ENCODE measurements around the gene TET3.
A peak's percentile ranks its signal among the peaks of the same experiment; 100 is the strongest.

The TET3 gene

DNA sequence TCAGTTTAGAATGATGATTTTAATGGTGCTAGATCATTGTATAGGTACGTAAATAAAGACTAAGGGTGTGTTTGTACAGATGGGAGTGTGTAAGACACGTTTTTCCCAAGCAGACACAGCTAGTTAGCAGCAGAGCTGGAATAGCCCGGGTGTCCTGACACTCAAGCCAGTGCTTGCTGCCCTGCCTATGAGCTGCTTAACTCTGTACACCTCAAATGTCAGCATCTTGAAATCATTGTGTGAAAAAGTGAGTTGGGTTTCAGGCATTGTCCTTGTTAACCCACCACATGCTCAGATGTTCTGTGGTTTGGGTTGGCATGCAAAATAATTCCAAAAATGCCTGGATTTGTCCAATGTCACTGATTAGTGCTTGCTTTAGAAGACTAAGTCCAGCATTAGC, 13.0 kb upstream of the TET3 start:
- FAIRE-seq, result no peak
- TF ChIP-seq POLR2A (IDR thresholded peaks at IDR 0.05; ENCODE audit: low read depth, low read length), result no peak
- DNase-seq (ENCODE audit: insufficient read length, low spot score), result no peak

DNA sequence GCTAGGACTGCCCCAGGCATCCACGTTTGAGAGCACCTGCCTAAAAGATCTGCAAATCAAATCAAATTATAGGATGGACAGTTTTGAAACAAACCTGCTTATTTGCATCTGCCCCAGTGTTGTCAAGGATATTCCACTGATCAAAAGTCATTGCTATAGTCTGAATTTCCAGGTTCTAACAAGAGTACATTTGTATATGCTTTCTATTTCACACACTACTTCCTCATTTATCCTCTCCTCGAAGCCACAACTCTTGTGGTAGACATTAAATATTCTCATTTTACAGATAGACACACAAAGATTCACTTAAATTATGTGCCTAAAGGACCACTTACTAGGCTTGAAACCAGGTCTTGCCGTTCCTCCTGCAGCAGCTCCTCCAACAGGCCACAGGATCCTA, 11.9 kb upstream of the TET3 start:
- no peak for FAIRE-seq

DNA sequence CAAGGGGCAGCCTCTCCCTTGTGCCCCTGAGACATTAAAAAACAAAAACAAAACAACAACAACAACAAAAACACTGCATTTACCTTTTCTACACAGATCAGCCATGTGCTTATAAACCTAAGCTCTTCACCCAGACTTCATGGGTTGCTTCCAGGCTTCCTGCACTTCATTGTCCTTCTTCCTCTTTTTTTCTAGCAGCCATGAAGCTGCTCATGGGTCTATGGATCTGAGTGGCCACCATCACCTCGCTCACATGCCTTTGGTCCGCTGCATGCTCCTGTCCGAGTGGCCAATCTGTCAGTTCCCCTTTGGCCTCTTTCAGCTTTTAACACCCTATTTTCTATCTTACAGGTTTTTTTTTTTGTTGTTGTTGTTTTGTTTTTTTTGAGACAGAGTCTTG, 9.0 kb upstream of the TET3 start:
- DNase-seq (ENCODE audit: insufficient read length, low spot score) (no peak), FAIRE-seq (no peak)
- TF ChIP-seq POLR2A (IDR thresholded peaks at IDR 0.05; ENCODE audit: low read depth, low read length), result no peak

More for the DNA sequence above, 11.9 kb upstream of the TET3 start:
- TF ChIP-seq POLR2A (IDR thresholded peaks at IDR 0.05; ENCODE audit: low read depth, low read length), result no peak
- DNase-seq (ENCODE audit: insufficient read length, low spot score), result no peak

DNA sequence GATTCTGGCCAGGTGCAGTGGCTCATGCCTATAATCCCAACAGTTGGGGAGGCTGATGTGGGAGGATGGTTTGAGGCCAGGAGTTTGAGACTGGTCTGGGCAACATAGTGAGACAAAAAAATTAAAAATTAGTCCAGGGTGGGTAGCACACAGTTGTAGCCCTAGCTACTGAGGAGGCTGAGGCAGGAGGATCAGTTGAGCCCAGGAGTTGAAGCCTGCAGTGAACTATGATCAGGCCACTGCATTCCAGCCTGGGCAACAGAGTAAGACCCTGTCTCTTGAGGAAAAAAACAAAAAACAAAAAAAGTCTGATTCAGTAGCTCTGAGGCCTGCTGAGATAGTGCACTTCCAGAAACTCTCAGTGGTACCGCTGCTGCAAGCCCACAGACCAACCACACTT, 7.9 kb upstream of the TET3 start:
- DNase-seq (ENCODE audit: insufficient read length, low spot score) (no peak), FAIRE-seq (no peak)
- no peak for TF ChIP-seq POLR2A (IDR thresholded peaks at IDR 0.05; ENCODE audit: low read depth, low read length)

DNA sequence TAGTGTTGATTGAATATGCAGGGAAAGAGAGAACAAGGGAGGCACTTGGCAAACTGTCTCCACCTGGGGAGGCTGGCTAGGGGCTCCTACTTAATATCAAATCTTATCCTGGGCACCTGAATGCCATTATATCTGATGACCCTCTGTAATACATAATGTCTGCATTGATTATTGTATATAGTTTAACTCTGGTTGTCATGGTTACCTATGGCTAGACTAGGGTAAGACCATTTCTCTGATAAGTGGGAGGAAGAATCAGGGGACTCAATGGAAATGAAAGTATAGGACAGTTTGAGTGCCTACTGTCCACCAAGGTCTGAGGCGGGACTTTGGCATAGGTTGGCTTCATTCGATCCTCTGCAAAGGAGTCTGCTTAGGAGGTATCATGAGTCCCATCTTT, 7.2 kb upstream of the TET3 start:
- DNase-seq (ENCODE audit: insufficient read length, low spot score) (no peak), FAIRE-seq (no peak)
- TF ChIP-seq POLR2A (IDR thresholded peaks at IDR 0.05; ENCODE audit: low read depth, low read length), result no peak

DNA sequence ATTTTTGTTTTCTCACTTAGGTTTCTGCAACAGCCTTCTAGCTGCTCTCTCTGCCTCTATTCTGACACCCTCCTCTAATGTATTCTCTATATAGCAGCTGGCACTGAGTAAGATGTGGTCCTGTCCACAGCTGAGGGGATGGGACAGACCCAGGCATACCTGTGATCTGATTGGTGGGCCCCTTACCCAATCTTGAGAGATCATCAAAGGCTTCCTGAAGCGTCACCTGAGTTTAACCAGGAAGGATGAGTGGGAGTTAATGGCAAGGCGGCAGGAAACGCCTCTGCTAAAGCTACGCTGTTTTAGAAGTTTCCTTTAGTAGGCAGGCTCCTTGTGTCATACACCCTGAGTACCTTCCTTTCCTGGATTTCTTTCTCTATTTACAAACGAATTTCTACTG, 5.7 kb upstream of the TET3 start:
- TF ChIP-seq POLR2A (IDR thresholded peaks at IDR 0.05; ENCODE audit: low read depth, low read length), result no peak
- no peak for DNase-seq (ENCODE audit: insufficient read length, low spot score)
- no peak for FAIRE-seq

DNA sequence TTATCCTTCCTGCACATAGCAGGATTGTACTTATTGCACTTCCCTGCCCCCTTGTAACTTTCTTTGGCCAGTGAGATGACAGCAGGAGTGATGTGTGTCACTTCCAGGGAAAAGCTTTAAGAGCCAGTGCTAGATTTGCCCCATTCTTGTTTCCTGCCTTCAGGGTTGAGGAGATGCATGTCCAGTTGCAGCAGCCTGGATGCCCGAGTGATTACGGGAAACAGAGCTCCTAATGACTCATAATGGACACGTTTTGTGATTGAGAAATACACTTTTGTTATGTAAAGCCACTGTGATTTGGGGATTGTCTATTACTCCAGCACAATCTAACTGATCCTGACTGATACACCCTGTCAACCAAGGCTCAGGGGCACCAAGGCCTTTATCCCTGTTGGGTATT, 5.0 kb upstream of the TET3 start:
- no peak for TF ChIP-seq POLR2A (IDR thresholded peaks at IDR 0.05; ENCODE audit: low read depth, low read length)
- DNase-seq (ENCODE audit: insufficient read length, low spot score) (no peak), FAIRE-seq (peak; percentile 72)

DNA sequence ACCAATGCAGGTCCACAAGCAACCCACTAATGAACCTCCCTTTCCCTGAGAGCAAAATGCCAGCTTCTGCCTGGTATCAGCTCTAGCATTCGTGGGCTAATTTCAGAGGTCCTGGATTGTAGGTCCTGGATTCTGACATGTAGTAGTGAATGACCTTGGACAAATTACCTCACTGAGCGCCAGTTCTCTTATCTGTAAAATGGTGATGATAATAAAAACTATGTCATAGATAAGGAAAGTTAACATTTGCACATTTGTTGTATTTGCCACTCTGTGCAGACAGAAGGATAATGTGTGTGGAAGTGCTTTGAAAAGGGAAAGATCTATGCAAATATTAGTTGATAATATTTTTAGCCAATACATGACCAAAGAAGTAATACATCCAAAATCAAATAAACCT, 4.1 kb upstream of the TET3 start:
- DNase-seq (ENCODE audit: insufficient read length, low spot score) (no peak), FAIRE-seq (no peak)

DNA sequence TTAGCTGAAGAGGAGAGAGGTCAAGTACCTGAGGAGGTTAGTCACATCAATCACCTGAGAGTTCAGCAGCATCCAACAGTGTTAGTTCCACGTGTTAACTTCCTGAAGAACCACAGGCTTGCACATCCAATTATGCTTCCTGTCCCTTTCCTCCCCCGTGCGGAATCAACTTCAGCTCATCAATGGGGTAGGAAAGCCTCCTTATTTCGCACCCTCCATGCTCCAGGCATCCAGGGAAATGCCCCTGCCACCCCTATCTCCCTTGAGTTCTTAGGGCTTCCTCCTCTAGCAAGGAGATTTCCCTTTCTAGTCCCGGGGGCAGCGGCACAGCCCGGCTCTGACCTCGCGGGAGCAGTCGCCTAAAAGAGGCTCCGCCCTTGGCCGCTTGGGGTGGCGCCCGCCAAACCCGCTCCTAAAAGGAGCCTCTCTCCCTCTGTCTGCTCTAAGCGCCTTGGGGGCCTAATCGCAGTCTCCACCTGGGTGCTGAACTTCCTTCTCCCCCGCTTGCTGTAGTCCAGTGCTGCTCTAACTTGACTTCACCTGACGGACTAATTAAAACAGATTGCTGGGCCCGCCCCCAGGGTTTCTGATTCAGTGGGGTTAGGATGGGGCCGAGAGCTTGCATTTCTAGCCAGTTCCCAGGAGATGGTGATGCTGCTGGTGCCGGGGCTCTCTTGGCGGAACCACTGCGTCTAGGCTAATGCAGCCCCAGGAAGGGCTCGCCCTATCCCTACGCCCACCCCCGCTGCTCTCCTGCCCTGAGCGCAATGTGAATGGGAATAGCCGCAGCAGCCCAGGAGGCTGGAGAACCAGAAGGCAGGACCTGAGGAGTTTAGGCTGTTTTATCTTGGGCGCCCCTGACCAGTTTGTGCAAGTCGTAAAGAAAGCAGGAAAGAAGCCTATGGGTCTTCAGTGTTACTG, 3.4 kb upstream of the TET3 start:
- FAIRE-seq (no peak), DNase-seq (ENCODE audit: insufficient read length, low spot score) (no peak)
- no peak for TF ChIP-seq POLR2A (IDR thresholded peaks at IDR 0.05; ENCODE audit: low read depth, low read length)

More for the DNA sequence above, 4.1 kb upstream of the TET3 start:
- no peak for TF ChIP-seq POLR2A (IDR thresholded peaks at IDR 0.05; ENCODE audit: low read depth, low read length)

DNA sequence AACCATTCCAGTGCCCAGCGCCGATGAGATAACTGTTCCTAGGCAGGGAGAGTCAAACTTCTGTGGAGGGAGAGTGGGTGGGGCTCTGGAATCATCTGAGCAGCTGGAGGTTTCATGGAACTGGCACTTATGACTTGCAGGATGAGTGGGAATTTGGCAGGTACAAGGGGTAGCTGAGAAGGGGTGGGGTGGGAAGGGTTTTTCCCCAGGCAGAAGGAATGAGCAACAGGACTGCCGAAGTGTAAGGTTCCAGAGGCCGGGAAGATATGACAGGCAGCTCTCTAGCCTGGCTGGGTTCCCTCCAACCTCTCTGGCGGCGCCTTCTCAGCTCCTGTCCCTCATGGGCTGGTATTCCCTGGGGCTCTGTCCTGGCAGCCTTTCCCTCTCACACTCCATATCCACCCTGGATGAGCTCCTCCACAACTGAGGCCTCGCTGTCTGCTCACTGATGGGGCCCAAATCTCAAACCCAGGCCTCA, 2.5 kb upstream of the TET3 start:
- no peak for DNase-seq (ENCODE audit: insufficient read length, low spot score)
- no peak for FAIRE-seq
- no peak for TF ChIP-seq POLR2A (IDR thresholded peaks at IDR 0.05; ENCODE audit: low read depth, low read length)

DNA sequence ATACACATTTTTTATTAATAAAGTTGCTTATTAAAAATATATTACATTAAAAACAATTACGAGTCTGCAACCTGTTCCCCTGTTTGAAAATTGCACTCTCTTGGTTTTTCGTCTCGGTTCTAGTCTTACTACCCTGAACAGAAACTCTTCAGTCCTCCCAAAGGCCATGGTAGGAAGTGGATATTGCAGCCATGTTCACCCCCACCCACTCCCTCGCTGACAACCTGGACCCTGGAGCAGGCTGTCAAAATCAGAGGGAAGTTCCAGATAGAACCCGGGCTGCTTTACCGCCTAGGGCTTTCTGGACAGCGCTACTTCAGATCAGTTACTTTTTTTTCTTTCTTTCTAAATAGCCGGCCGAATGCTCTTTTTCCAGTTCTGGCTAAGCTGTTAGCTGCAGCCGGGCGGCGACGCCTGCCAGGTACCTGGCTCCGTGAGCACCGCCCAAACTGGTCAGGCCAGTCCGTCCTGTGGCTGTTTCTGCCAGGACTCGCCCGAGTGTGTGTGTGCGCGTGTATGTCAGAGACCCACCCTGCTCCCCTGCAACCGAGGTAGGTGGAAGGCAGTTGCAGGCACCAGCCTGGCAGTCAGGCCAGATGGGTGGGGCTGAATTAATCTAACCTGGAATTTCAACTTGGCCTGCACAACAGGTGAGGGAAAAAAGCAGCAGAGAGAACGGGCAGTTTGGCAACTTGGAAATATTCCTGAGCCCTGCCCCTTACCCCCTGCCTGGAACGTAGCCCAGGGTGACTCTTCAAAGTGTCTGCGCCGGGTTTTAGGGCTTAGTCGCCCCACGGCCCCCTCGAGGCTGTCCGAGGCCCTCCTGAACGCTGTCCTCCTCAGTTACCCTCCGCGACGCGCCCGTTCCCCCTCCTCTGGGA, 1.1 kb upstream of the TET3 start:
- FAIRE-seq, result no peak

DNA sequence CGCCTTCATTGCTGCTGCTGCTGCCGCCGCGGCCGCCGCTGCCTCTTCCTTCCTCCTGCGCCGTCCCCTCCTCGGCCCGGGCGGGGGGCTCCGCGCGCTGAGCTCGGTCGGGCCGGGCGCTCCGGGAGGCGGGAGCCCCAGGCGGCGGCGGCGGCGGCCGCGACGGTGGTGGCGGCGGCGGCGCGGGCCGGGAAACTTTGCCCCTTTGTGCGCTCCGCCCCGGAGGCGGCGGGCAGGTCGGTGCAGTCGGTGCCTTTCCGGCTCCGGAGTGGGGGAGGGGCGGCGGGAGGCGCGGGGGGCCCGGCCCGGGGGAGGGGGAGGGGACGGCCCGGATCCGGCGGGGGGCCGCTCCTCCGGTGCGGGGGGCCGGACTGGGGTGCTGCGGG, 205 bp downstream of the TET3 start:
- TF ChIP-seq POLR2A (IDR thresholded peaks at IDR 0.05; ENCODE audit: low read depth, low read length), result no peak; the same call in 1 of the 2 replicates
- DNase-seq (ENCODE audit: insufficient read length, low spot score) (no peak), FAIRE-seq (no peak)

More for the DNA sequence above, 1.1 kb upstream of the TET3 start:
- DNase-seq (ENCODE audit: insufficient read length, low spot score), result no peak
- TF ChIP-seq POLR2A (IDR thresholded peaks at IDR 0.05; ENCODE audit: low read depth, low read length), result no peak

DNA sequence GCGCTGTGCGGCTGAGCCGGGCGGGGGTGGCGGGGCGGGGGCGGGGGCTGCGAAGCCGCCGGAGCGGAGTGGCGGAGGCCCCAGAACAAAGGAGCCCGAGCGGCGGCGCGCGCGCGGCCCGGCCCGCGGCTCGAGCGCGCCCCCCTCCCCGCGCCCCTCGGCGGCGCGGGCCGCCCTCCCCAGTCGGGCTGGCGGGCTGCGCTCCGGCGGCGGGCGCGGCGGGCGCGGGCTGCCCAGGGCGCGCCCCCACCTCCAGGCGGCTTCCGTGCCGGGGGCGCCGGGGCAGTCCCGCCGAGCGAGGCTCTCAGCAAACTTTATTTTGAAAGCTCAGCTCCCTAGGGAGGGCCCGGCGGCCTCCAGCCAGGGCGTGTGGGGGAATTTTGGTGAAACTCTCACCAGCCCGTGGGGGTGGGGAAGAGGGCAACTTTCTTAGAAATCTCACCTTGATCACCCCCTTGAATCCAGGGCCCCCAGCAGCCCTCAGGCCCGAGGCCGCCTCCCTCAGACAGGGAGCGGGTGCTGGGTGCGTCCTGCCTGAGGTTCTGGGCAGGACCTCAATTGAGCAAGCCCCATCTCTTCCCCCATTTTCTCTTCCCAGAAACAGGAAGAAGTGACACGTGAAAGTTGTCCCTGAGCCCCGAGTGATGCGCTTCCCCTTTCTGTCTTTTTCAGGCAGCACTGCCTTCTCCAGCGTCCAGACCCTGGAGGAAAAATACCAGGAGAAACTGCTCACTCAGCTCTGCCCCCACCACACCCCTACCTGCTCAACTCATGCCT, 786 bp downstream of the TET3 start:
- TF ChIP-seq POLR2A (IDR thresholded peaks at IDR 0.05; ENCODE audit: low read depth, low read length), result no peak
- DNase-seq (ENCODE audit: insufficient read length, low spot score) (no peak), FAIRE-seq (no peak)
